LoVo (cell line): ENCODE data around the gene NDEL1.

Source experiments
- DNase-seq: peaks from one replicate; pipeline ENCODE4 v3.0.0-alpha.2; 2016; ENCODE audit warnings: low spot score

Gene NDEL1

DNA sequence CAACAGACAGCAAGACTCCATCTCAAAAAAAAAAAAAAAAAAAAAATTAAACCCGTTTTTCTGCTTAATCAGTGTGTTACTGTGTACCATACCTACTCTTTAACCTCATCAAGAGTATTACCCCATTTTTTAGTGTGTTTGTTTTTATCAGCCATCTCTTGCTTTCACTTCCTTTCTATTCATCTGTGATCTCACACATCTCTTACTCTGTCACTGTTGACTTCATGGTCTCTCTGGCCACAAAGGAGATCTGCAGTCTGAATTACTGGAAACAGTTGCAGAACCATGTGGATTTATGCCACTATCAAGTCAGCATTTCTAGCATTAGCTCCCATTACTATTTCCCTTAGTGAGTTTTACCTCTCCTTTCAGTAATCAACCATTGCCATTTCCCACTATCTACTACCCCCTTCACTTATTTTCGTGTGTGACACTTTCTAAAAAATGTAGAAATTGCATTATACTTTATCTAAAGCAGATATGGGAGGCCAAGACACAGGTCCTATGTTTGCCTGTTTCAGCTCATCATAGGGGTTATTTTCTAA lies 20.1 kb downstream of the NDEL1 start:
- no peak for DNase-seq

- DNase-seq, result no peak
Observed at GRCh38 chr17:8458128-8458527, 22.4 kb downstream of the NDEL1 start.

DNA sequence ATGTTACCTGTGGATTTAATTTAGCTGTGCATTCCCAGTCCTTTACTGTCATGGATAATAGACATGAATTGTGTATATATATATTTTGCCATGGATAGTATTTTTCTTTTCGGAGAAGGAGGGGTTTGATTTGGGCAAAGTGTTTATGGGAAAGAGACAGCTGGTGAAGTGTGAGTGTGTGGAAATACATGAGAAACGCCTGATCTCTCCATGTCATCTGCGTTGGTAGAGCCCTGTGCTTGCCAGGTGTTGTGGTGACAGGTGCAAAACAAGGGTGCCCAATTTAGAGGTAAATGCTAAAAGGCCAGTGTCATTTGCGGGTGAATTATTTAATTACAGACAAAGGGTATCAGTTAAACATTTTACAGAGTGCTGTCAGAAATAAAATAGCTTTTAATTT lies 23.4 kb downstream of the NDEL1 start:
- no peak for DNase-seq

GRCh38 chr17:8459831-8460230 lies 24.1 kb downstream of the NDEL1 start:
- DNase-seq, result no peak

GRCh38 chr17:8462564-8462963 lies 26.9 kb downstream of the NDEL1 start:
- DNase-seq, result no peak

DNA sequence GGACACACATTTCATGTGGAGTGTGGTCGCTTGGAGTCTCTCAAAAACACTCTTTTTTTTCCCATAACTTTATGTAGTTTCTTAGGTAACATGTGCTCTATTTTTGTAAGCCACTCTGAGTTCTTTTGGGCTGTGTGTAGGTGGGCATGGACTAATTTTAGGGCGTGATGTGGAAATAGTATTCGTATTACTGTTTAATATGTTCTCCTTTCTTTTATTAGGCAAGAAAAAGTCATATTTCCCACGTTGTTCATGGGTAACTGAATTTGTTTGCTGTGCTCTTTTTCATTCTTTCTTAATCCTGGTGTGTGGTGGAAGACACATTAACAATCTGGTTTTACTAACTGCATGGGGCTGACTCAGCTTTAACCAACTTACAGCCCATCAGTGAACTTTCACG lies 27.4 kb downstream of the NDEL1 start:
- no peak for DNase-seq

GRCh38 chr17:8464941-8465340 lies 29.3 kb downstream of the NDEL1 start:
- no peak for DNase-seq

DNA sequence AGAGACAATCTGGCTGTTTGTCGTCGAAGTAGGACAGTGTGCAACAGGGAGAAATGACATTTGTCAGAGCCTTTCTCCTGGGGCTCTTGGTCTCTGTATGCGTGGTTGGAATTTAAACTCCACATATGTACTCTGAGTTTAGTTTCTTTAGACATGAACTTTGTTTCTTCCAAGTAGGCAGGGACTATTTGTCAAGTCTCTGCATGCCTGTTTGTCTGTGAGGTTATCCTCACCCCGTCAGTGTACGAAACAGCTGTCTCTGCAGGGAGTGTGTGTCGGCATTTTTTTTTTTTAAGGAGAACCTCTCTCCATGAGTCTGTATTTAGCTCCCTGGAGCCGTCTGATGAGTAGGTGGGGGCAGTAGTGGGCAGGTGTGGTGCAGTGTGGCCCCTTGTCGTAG lies 29.7 kb downstream of the NDEL1 start:
- DNase-seq, result no peak

GRCh38 chr17:8465759-8466158 lies 30.1 kb downstream of the NDEL1 start:
- no peak for DNase-seq

- DNase-seq, result no peak
Observed at GRCh38 chr17:8466456-8466855, 30.8 kb downstream of the NDEL1 start.

DNA sequence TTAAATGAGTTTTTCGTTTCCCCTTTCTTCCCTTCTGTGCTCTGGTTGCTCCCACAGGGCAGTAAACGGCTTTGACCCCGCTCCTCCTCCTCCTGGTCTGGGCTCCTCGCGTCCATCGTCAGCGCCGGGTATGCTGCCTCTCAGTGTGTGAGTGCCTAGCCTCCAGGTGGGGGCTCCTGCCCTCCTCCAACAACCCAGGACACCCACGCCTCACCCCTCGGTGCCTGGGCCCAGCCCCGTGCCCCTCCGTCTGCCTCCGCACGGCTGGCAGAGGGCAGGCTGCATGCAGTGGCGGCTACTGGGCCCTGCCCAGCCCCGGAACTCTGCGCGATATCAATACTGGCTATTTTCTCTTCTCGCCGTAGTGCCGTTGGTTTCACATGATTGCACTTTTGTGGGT lies 31.2 kb downstream of the NDEL1 start:
- no peak for DNase-seq

DNA sequence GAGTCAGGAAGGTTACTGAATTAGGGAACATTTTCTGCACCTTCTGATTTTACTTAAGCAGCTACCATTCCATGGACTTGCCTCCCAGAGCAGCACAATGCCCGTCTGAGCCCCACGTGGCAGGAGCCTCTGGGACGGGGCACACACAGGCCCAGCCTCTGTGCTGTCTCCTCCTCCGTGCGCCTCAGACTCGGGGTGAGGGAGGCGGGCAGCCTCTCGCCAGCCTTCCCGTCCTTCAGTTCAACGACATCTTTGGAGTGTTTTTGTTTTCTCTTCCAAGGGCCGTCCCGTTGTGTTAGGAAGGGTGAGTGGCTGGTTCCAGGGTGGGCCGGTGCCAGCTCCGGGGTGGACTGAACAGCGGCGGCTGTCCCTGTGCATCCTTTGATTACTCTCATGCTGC lies 31.8 kb downstream of the NDEL1 start:
- DNase-seq, result no peak

- no peak for DNase-seq
Observed at GRCh38 chr17:8468127-8468526, 32.4 kb downstream of the NDEL1 start.

DNA sequence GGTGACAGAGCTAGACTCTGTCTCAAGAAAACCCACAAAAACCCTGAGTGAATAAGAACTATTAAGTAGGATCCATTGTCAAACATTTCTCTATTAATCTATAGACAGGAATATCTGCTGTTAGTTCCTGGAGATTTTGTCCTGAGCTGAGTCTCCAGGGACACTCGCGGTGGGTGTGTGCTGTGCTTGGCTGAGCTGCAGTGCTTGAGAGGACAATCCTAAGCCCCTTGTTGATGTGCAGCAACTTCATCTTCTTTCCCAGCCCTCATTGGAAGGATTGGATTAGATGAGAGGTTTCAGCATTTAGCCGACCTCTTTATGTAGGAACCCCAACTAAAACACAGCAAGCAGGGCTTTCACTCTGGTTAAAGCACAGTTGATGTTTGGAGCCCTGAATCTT lies 33.3 kb downstream of the NDEL1 start:
- DNase-seq, result no peak

- DNase-seq, result no peak
Observed at GRCh38 chr17:8469964-8470363, 34.3 kb downstream of the NDEL1 start.

GRCh38 chr17:8470447-8471047 lies 34.9 kb downstream of the NDEL1 start:
- no peak for DNase-seq

GRCh38 chr17:8472663-8473062 lies 37.0 kb downstream of the NDEL1 start:
- no peak for DNase-seq

- DNase-seq, result no peak
Observed at GRCh38 chr17:8473451-8474192, 37.9 kb downstream of the NDEL1 start.

GRCh38 chr17:8474826-8475225 lies 39.1 kb downstream of the NDEL1 start:
- no peak for DNase-seq

GRCh38 chr17:8475227-8475626 lies 39.5 kb downstream of the NDEL1 start:
- no peak for DNase-seq

- no peak for DNase-seq
Observed at GRCh38 chr17:8475781-8476180, 40.1 kb downstream of the NDEL1 start.

DNA sequence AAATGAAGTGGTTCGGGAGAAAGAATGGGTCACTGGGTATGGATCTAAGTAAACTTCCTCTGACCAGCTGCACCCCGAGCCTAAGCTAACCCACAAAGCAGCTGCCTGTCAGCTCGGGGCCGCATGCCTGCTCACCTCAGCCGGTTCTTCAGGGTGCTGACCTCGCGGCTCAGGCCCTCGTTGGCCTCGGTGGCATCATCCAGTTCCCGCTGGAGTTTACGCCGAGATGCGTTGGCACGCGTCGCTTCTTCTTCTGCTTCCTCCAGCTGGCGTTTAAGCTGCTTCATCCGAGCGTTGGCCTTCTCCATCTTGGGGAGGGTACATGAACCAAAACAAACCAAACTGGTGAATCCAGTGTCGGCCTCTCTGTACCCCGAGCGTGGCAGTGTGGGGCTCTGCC lies 41.1 kb downstream of the NDEL1 start:
- no peak for DNase-seq

DNA sequence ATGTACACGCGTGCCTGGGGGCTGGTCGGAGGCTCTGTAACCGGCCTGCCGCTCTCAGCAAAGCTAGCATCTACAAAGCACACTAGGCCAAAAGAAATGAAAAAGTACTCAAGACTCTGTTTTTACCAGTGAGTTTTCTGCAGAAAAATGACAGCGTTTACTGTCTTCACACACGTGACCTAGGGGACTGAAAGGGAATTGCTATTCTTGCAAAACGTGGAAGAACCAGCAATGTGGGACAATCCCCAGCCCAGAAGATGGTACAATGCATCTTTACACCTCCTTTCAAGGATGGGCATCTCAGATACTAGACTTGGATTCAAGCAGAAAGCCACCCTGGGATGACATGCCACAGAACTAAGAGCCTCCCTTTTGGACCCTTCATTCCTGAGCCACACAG lies 41.5 kb downstream of the NDEL1 start:
- DNase-seq, result no peak
